Dermis microvascular lymphatic vessel endothelial cell (primary cell): Measurements from ENCODE around the gene VEGFA. TPM values are rescaled to one million over a fixed set of nuclear protein-coding genes. Genes with fewer than 3 reads are reported as not detected.

Experiments
- total RNA-seq: library from RNA; depleted of rRNA; stranded (reverse); fragments of >200 nt; gene quantifications from 2 replicates; pipeline ENCODE4 v1.2.1, GENCODE V29; 2014

Gene VEGFA
- total RNA-seq, 1 donor from 2014 or later: 4.5 TPM

Other genes with a start within 250 kb of the VEGFA start
- gene XPO5, start 194.2 kb upstream of the VEGFA start, total RNA-seq: 21.2 and 23.6 TPM in 2 replicates
- gene POLH, start 194.0 kb upstream of the VEGFA start, total RNA-seq: 14.3 and 16.3 TPM in 2 replicates
- 30.4 and 38.7 TPM in 2 replicates for gene GTPBP2, start 140.9 kb upstream of the VEGFA start, total RNA-seq
- gene MAD2L1BP, start 134.4 kb upstream of the VEGFA start, total RNA-seq: 14.8 and 23.3 TPM in 2 replicates
- gene RSPH9, start 125.2 kb upstream of the VEGFA start, total RNA-seq: 0.25 and 0.26 TPM in 2 replicates
- gene MRPS18A, start 82.4 kb upstream of the VEGFA start, total RNA-seq: 41.6 and 44.5 TPM in 2 replicates